Measurements from ENCODE around the gene CRKL. TPM values are rescaled to one million over a fixed set of nuclear protein-coding genes. Genes with fewer than 3 reads are reported as not detected.

The CRKL gene
- total RNA-seq, 1 experiment from 2014 or later, result 69.9 TPM

Other genes starting within 250 kb of the CRKL start
- not detected in 2 replicates for gene SERPIND1, start 143.3 kb upstream of the CRKL start, total RNA-seq (2022)
- 69.2 and 77.9 TPM in 2 replicates for gene PI4KA, start 58.6 kb upstream of the CRKL start, total RNA-seq (2022)
- gene SNAP29, start 58.4 kb upstream of the CRKL start, total RNA-seq (2022), result 28.8 and 35.9 TPM in 2 replicates
- 3.1 and 4.2 TPM in 2 replicates for gene AIFM3, start 49.8 kb downstream of the CRKL start, total RNA-seq (2022)
- gene LZTR1, start 64.9 kb downstream of the CRKL start, total RNA-seq (2022), result 49.3 and 55.4 TPM in 2 replicates
- 24.5 and 25.3 TPM in 2 replicates for gene THAP7, start 84.7 kb downstream of the CRKL start, total RNA-seq (2022)
- 0.26 and 0.42 TPM in 2 replicates for gene P2RX6, start 97.8 kb downstream of the CRKL start, total RNA-seq (2022)
- 0.14 TPM in 1 of 2 replicates, not detected in the other for gene SLC7A4, start 115.2 kb downstream of the CRKL start, total RNA-seq (2022)
- gene LRRC74B, start 128.5 kb downstream of the CRKL start, total RNA-seq (2022), result not detected in 2 replicates